SJCRH30 (cell line): Measurements from ENCODE around the gene ARSK. TPM values are rescaled to one million over a fixed set of nuclear protein-coding genes. Genes with fewer than 3 reads are reported as not detected.

Experiments used
- DNase-seq, 2 experiments: peaks; one replicate each; pipeline ENCODE4 v3.0.0-alpha.2; 2015 to 2020
- H3K27ac ChIP-seq: fragments of 250-450 bp; sonication (Bioruptor Pico); 2 replicates; pipeline ENCODE4 v1.5.1; 2020; ENCODE audit warnings: mild to moderate bottlenecking, moderate library complexity
- H3K27me3 ChIP-seq: fragments of 250-450 bp; sonication (Bioruptor Pico); 2 replicates; pipeline ENCODE4 v1.5.1; 2020; ENCODE audit warnings: mild to moderate bottlenecking, moderate library complexity
- H3K36me3 ChIP-seq: fragments of 250-450 bp; sonication (Bioruptor Pico); 2 replicates; pipeline ENCODE4 v1.5.1; 2020; ENCODE audit warnings: mild to moderate bottlenecking, moderate library complexity
- H3K4me1 ChIP-seq: fragments of 250-450 bp; sonication (Bioruptor Pico); 2 replicates; pipeline ENCODE4 v1.5.1; 2020; ENCODE audit warnings: mild to moderate bottlenecking, moderate library complexity
- H3K4me3 ChIP-seq: fragments of 250-450 bp; sonication (Bioruptor Pico); 2 replicates; pipeline ENCODE4 v1.5.1; 2020; ENCODE audit warnings: mild to moderate bottlenecking, moderate library complexity
- H3K9me3 ChIP-seq: fragments of 250-450 bp; sonication (Bioruptor Pico); replicated peaks from 2 replicates; pipeline ENCODE4 v1.5.1; 2020; ENCODE audit warnings: mild to moderate bottlenecking, moderate library complexity
- total RNA-seq: library from RNA; depleted of rRNA; stranded (reverse); fragments of >200 nt; shearing (Covaris generic); gene quantifications from 2 replicates; pipeline ENCODE4 v1.2.3, GENCODE V29; 2014

ARSK gene
- total RNA-seq, 1 experiment from 2014 or later = 15.7 TPM

DNA sequence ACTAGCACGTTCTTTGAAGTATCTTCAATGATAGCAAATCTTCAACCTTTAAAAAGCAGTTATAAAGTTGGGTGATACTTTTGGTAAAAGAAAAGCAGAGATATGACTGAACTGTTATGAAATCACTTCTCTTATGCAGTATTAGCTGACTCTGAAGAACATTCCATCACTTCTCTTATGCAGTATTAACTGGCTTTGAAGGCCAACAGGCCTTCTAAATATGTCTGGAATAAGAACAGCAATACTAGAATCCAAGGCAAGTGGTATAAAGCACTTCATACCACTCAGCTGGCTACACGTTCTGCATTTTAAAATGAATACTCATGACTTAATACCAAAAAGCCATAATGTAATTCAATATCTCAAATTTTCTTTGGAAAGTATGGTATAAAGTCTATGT is 17.4 kb upstream of the ARSK start:
- no peaks in the 10 kb centered on the region for H3K4me1 ChIP-seq
- no peaks in the 10 kb centered on the region for H3K27me3 ChIP-seq
- no peaks in the 10 kb centered on the region for H3K9me3 ChIP-seq
- no peak overlapping the region for H3K27ac ChIP-seq
- no peak overlapping the region for H3K4me3 ChIP-seq
- no peak for DNase-seq
- H3K36me3 ChIP-seq = peaks cover 57% of the 10 kb centered on the region

DNA sequence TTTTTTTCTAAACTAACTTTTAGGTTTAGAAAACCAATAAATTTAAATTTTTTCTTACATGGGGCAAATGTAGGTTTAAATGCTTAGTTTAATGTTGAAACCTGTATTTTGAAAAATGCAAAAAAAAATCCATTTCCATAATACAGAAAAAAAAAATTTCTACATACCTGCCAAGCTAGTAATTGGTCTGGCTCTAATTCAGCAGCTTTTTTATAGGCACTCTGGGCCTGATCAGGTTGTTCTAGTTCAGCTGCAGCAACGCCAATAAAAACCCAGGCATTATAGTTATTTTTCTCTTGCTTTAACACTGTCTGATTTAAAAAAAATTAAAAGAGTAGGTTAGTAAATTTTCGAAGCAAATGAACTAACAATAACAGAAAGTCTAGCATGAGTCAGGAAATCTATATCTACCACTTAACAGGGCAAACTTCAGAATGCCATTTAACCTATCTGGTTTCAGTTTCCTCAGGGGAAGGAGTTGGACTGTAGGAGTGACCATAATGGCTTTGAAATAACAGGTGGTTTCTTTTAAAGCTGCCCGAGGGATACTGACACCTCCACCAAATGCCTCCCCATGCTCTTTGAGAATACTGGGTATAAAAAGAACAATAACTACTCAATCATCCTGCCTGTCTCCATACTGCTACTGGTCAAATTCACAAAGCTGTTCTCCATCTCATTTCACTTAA is 11.7 kb upstream of the ARSK start:
- peaks cover 62% of the 10 kb centered on the region for H3K36me3 ChIP-seq
- no peaks in the 10 kb centered on the region for H3K9me3 ChIP-seq
- peaks cover 10% of the 10 kb centered on the region for H3K4me1 ChIP-seq
- H3K4me3 ChIP-seq = no peak overlapping the region
- no peak overlapping the region for H3K27ac ChIP-seq
- H3K27me3 ChIP-seq = no peaks in the 10 kb centered on the region
- peak in 1 of 2 experiments; percentile 53 for DNase-seq

DNA sequence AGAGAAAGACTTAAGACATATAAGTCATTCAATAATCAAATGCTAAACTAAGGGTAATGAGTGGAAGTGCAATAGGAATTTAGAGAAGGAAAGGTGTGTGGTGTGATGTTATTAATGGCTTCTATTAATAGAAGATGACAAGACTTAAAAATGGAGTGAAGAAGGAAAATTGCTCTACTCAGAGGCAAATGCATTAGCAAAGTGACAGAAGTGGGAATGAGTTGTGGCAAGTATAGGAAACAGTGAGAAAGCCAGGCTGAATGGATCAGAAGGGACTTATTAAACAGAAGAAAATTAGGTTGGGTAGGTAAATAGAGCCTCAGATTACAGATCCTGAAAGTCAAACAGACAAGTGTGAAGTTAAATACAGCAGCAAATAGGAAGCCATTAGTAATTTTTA is 5.9 kb upstream of the ARSK start:
- Histone ChIP-seq H3K36me3 (peaks cover 35% of the 10 kb centered on the region), H3K9me3 (no peaks in the 10 kb centered on the region), H3K27ac (no peak overlapping the region), H3K27me3 (no peaks in the 10 kb centered on the region), H3K4me1 (no peaks in the 10 kb centered on the region), H3K4me3 (no peak overlapping the region)
- DNase-seq = no peak

DNA sequence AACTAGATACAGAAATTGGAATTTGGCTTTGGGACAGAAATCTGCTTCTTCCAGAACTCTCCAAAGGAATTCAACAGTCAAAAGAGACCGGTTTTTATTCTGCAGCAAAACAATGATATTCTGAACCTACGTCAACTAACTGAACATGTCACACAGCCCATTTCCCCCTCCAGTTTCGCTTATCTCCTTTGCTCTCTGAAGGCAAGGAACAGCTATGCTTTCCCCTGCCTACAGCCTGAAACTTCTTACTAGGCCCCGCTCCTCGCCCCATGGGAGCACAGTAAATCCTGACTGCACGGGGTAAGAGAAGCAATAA is 612 bp upstream of the ARSK start:
- Histone ChIP-seq H3K27ac (peak overlapping the region; percentile 61), H3K36me3 (peaks cover 7% of the 10 kb centered on the region), H3K9me3 (no peaks in the 10 kb centered on the region), H3K4me1 (no peaks in the 10 kb centered on the region), H3K27me3 (no peaks in the 10 kb centered on the region), H3K4me3 (peak overlapping the region; percentile 78)
- no peak for DNase-seq

DNA sequence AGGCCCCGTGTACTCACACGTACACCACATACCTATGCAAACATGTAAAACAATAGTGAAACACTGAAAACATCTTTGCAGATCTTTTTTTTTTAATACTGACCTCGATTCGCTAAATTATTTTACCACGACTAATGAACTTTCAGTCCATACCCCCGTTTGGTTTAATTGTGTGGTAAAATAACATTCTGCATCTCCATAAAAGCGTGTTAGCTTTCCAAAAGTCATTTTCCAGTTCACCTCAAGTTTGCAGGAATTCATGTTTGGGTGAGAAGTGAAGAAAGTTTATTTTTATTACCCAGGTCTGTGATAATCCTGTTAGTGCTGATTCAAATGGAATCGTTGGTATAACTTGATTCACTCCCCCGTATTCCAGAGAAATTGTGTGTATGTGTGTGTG is 652 bp downstream of the ARSK start:
- peak in 1 of 2 experiments; percentile 11 for DNase-seq
- Histone ChIP-seq H3K9me3 (no peaks in the 10 kb centered on the region), H3K4me3 (peak overlapping the region; percentile 78), H3K27ac (peak overlapping the region; percentile 61; the same call in 1 of the 2 replicates), H3K36me3 (peaks cover 4% of the 10 kb centered on the region; the same call in 1 of the 2 replicates), H3K27me3 (no peaks in the 10 kb centered on the region), H3K4me1 (no peaks in the 10 kb centered on the region)

DNA sequence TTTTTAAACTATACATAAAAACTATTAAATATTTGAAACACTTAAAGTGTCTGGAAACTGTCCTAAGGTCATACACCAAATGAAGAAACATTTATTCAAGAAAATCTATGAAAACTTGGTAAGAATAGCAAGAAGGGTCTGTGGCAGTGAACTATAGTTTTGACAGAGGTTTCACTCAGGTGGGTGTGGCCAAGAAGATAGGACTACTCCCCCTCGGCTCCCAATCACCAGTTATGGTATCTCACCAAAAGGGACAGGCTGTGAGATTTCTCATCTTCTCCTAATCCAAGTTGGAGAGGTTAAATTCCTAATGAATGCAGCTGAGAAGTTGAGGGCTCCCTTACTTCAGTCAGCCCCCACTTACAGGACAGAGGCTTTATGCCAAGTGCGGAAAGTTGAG is 2.9 kb downstream of the ARSK start:
- H3K9me3 ChIP-seq = no peaks in the 10 kb centered on the region
- peaks cover 2% of the 10 kb centered on the region; the same call in 1 of the 2 replicates for H3K36me3 ChIP-seq
- H3K4me3 ChIP-seq = no peak overlapping the region
- DNase-seq = no peak
- no peak overlapping the region for H3K27ac ChIP-seq
- no peaks in the 10 kb centered on the region for H3K4me1 ChIP-seq
- H3K27me3 ChIP-seq = no peaks in the 10 kb centered on the region

DNA sequence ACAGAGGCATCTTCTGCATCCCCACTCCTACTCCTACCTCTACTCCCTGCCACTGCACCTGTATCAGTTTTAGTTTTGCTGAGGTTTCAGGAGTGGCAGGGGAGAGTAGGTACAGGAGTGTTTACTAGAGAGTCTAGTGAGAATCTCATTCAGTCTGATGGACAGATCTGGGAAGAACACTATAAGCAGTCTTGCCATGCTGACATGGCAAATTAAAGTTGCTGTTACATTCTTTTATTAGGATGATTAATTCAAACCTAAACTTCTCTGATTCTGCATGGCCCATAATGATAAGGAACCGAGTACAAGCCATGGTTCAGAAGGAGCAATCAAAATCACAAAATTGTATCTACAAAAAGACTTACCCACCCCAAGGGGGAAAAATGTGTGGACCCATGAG is 7.4 kb downstream of the ARSK start:
- Histone ChIP-seq H3K27ac (no peak overlapping the region), H3K27me3 (no peaks in the 10 kb centered on the region), H3K4me3 (no peak overlapping the region), H3K4me1 (peaks cover 3% of the 10 kb centered on the region; the same call in 1 of the 2 replicates), H3K36me3 (0 out of 2 replicates have a peak, but pooled peaks cover under 1% of the 10 kb centered on the region), H3K9me3 (no peaks in the 10 kb centered on the region)
- no peak for DNase-seq

DNA sequence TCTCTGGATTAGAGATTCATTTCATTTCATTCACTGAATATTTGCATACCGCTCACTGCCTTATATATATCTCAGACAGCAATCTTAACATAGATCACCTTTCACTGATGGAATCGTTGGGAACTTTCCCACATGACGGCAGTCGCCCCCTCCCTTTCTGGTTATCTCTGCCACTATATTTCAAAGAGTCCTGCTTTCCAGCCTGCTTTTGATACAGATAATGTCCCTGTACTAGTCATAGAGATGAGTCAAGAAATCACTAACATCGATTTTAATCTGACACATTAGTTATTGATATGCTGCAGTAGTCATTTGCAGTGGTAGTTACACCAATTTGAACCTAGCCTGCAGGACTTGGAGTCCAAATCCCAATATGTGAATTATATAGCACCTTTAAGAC is 8.5 kb downstream of the ARSK start:
- DNase-seq = no peak
- no peaks in the 10 kb centered on the region for H3K36me3 ChIP-seq
- H3K4me1 ChIP-seq = peaks cover 3% of the 10 kb centered on the region; the same call in 1 of the 2 replicates
- no peak overlapping the region for H3K27ac ChIP-seq
- H3K27me3 ChIP-seq = no peaks in the 10 kb centered on the region
- H3K9me3 ChIP-seq = no peaks in the 10 kb centered on the region
- H3K4me3 ChIP-seq = no peak overlapping the region

DNA sequence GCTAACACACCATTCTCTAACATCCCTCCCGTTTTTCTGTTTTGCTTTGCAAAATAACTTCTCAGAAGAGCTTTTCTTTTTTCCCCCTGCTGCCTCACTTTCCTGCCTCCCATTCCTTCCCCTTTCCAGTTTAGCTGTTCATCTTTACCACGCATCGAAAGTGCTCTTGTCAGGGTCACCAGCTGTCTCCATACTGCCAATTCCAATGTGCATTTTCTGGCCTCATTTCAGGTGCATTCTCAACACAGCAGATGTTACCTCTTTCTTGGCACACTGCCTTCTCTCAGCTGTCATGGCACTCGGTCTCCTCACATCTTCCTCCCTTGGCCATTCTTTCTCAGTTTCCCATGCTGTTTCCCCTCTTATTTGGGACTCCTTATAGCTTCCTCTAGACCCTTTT is 9.5 kb downstream of the ARSK start:
- no peak overlapping the region for H3K4me3 ChIP-seq
- H3K27me3 ChIP-seq = no peaks in the 10 kb centered on the region
- no peaks in the 10 kb centered on the region for H3K9me3 ChIP-seq
- DNase-seq = peak; percentile 33 to 59
- H3K4me1 ChIP-seq = peaks cover 3% of the 10 kb centered on the region; the same call in 1 of the 2 replicates
- H3K36me3 ChIP-seq = no peaks in the 10 kb centered on the region
- H3K27ac ChIP-seq = no peak overlapping the region

DNA sequence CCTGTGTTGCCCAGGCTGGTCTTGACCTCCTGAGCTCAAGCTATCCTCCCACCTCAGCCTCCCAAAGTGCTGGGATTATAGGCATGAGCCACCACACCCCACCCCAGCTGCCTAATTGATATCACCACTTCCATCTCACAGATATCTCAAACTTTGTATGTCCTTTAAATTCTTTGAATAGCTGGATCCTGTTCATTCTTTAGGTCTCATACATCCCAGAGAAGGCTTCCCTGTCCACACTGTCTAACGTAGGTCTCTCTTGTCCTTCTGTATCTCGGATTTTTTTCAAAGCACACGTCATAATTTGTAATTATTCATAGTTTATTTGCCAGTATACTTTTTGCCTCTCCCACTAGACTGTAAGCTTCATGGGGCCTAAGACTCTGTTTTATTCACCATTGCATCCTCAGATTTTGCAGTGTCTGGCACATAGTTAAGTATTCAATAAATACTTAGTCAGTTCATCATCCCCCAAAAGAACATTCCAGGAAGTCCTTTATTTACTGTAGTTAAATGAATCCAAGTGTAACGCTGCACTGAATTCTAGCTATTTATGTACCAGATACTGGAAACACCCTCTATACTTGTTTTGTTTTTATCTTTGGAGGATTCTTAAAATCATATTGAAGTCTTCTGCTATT is 10.5 kb downstream of the ARSK start:
- H3K36me3 ChIP-seq = no peaks in the 10 kb centered on the region
- no peak for DNase-seq
- no peak overlapping the region for H3K27ac ChIP-seq
- no peaks in the 10 kb centered on the region for H3K9me3 ChIP-seq
- peaks cover 3% of the 10 kb centered on the region; the same call in 1 of the 2 replicates for H3K4me1 ChIP-seq
- no peak overlapping the region for H3K4me3 ChIP-seq
- H3K27me3 ChIP-seq = no peaks in the 10 kb centered on the region

DNA sequence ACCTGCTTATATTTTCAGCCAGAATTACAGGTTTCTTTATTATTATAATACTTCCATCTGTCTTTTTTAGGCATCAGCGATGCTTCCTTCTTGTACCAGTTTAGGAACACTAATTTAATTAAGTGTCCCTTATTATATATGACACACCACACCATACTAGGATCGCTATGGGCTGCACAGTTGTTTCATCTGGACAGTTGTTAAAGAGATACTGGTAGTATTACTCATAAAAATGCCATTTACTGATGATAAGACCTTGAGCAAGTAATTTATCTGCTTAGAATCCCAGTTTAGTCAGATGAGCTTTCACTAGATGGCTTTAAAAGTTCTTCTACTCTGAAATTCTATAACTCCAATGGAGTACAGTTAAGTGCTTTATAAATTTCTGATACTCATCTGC is 17.1 kb downstream of the ARSK start:
- no peaks in the 10 kb centered on the region for H3K27me3 ChIP-seq
- DNase-seq = no peak
- H3K36me3 ChIP-seq = peaks cover 5% of the 10 kb centered on the region; the same call in 1 of the 2 replicates
- H3K4me1 ChIP-seq = no peaks in the 10 kb centered on the region
- no peak overlapping the region for H3K27ac ChIP-seq
- no peak overlapping the region for H3K4me3 ChIP-seq
- H3K9me3 ChIP-seq = no peaks in the 10 kb centered on the region; the same call in 1 of the 2 replicates

DNA sequence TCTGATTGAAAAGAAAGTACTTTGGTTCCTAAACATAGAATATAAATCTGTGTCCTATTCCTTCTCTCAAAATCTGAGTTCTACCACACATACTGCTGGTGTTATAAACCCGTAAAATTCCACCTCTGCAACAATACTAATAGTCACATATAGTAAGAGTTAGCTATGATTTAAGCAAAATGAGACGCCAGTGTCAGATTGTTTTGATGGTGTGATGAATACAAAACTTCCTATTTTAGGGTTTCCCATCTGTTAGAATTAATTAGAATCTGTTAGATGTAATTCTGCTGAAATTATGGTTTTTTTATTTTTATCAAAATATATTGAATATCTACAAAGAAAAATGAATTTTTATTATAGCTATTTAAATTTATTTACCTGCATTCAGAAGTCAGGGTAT is 26.7 kb downstream of the ARSK start:
- Histone ChIP-seq H3K4me1 (no peaks in the 10 kb centered on the region), H3K36me3 (no peaks in the 10 kb centered on the region), H3K4me3 (no peak overlapping the region), H3K9me3 (no peaks in the 10 kb centered on the region), H3K27me3 (no peaks in the 10 kb centered on the region), H3K27ac (no peak overlapping the region)
- no peak for DNase-seq

DNA sequence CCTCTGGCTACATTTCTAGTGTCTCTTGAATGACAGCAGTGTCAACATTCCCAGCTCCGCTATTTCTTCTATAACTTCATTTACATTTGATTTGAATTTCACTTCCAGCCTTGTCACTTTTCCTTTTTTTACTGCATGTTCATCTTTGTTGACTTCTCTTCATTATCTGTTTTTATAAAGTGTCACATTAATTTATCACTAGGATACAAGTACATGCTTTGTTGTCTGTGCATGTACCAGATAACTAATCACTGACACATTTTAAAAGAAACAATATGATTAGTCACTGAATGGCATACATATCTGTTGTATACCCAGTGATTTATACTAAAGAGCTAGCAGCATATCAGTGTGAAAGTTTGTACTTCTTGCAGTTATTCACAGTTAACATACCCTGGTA is 29.1 kb downstream of the ARSK start:
- Histone ChIP-seq H3K4me1 (no peaks in the 10 kb centered on the region), H3K9me3 (no peaks in the 10 kb centered on the region), H3K27me3 (no peaks in the 10 kb centered on the region), H3K27ac (no peak overlapping the region), H3K36me3 (no peaks in the 10 kb centered on the region), H3K4me3 (no peak overlapping the region)
- DNase-seq = no peak

DNA sequence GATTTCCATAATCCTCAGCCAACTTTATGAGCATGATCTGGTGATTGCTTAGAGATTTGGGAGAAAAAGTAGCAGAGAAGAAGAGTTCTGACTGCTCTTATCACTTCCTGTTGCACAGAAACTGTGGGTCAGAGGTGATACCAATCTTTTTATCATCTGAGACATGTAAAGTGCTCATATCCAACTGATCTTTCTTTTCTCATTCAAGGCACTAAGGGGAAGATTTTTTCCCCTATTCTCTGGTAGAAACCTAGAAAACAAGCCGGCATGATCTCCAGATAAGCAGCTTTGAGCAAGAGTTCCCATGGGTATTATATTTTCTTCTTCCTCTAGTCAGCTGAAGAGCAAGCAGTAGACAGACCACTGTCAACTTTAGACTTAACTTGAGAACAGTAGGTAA is 36.0 kb downstream of the ARSK start:
- no peaks in the 10 kb centered on the region for H3K36me3 ChIP-seq
- H3K27me3 ChIP-seq = no peaks in the 10 kb centered on the region
- no peaks in the 10 kb centered on the region for H3K4me1 ChIP-seq
- DNase-seq = no peak
- H3K9me3 ChIP-seq = no peaks in the 10 kb centered on the region
- no peak overlapping the region for H3K27ac ChIP-seq
- no peak overlapping the region for H3K4me3 ChIP-seq

DNA sequence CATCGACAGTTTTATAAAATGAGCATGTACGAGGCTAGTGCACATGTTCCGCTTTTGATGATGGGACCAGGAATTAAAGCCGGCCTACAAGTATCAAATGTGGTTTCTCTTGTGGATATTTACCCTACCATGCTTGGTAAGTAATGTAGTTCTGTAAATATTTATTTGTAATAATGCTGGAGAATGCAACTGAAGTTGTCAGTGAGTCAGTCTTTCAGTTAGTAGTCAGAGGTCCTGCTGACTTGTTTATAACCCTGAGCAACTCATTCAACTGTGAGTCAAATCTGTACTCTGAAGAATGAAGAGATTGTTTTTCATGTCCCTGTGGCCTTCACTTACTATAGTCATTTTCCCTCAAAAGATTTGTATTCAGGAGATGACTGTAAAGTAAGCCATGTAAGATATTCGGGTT is 36.6 kb downstream of the ARSK start:
- Histone ChIP-seq H3K4me1 (no peaks in the 10 kb centered on the region), H3K9me3 (no peaks in the 10 kb centered on the region), H3K27me3 (no peaks in the 10 kb centered on the region), H3K36me3 (peaks cover 1% of the 10 kb centered on the region; the same call in 1 of the 2 replicates), H3K27ac (no peak overlapping the region), H3K4me3 (no peak overlapping the region)
- no peak for DNase-seq
